Transverse colon (tissue), 4 donors: Measurements from ENCODE around the gene CAMTA1. TPM values are rescaled to one million over a fixed set of nuclear protein-coding genes. Genes with fewer than 3 reads are reported as not detected.

Source experiments
- DNase-seq: peaks from one replicate; pipeline ENCODE4 v3.0.0-alpha.2; 2019
- H3K27ac ChIP-seq, 4 donors: fragments of 200-600 bp; sonication (generic); 2 replicates each; pipeline ENCODE4 v1.5.1; 2016 to 2018; ENCODE audit warnings: inconsistent platforms in 4 of 4
- H3K27me3 ChIP-seq: fragments of 200-600 bp; sonication (generic); 2 replicates; pipeline ENCODE4 v1.5.1; 2017; ENCODE audit warnings: inconsistent platforms
- H3K36me3 ChIP-seq, 4 donors: fragments of 200-600 bp; sonication (generic); 2 replicates each; pipeline ENCODE4 v1.5.1; 2017 to 2019; ENCODE audit warnings: inconsistent platforms in 4 of 4
- H3K4me1 ChIP-seq, 4 donors: fragments of 200-600 bp; sonication (generic); 2 replicates each; pipeline ENCODE4 v1.5.1; 2017 to 2020; ENCODE audit warnings: inconsistent platforms in 4 of 4
- H3K4me3 ChIP-seq, 4 donors: fragments of 200-600 bp; sonication (generic); 1 replicate in 1 of 4; 2 replicates in 3 of 4; pipeline versions ENCODE4 v1.5.1 to v1.6.1; 2017 to 2019; ENCODE audit warnings: inconsistent platforms in 4 of 4
- H3K9me3 ChIP-seq, 2 donors: fragments of 200-600 bp; sonication (generic); 2 replicates each; pipeline ENCODE4 v1.5.1; 2017 to 2019; ENCODE audit warnings: inconsistent platforms in 2 of 2
- CTCF ChIP-seq, 5 experiments: fragments of 200-600 bp in 3 of 5; fragments of 450-650 bp in 2 of 5; sonication (generic) in 3 of 5; IDR thresholded peaks; 1 replicate in 2 of 5; 2 replicates in 3 of 5; pipeline ENCODE4 v1.5.1; 2016 to 2017; ENCODE audit warnings: antibody characterized with exemption in 5 of 5, inconsistent platforms in 3 of 5, mild to moderate bottlenecking in 2 of 5, moderate library complexity in 1 of 5
- EP300 ChIP-seq: sonication (generic); formaldehyde crosslinking; IDR thresholded peaks from one replicate; pipeline ENCODE4 v1.6.1; 2017; ENCODE audit warnings: antibody characterized with exemption, low read depth
- POLR2A ChIP-seq: fragments of 450-650 bp; IDR thresholded peaks from one replicate; pipeline ENCODE4 v1.6.1; 2016; ENCODE audit warnings: antibody characterized with exemption, mild to moderate bottlenecking, moderate library complexity
- POLR2AphosphoS5 ChIP-seq, 3 donors: sonication (generic); formaldehyde crosslinking; IDR thresholded peaks; one replicate each; pipeline ENCODE4 v1.6.1; 2016; ENCODE audit warnings: antibody characterized with exemption in 3 of 3
- WGBS, 2 donors: methylation state at CpG; one replicate each; pipeline ENCODE4 v1.1.5; 2018; ENCODE audit warnings: low coverage in 1 of 2; 5-methylcytosine and 5-hydroxymethylcytosine counted together
- in situ Hi-C, 4 donors: fragments of 200-750 bp; cut with MboI; loops; one replicate each; pipeline versions ENCODE4 v1.15.0 to v1.15.1; 2017; ENCODE audit warnings: low sequenced_read_pairs in 3 of 4, low pct_ligation_motif_present in 1 of 4, low pct_unique_long_range_greater_than_20kb in 1 of 4
- intact Hi-C: fragments of 100-400 bp; cut with DNase I; formaldehyde crosslinking; loops from one replicate; pipeline ENCODE4 v1.15.1; 2023; ENCODE audit warnings: low total_unique reads
- total RNA-seq, 4 donors: library from RNA; depleted of rRNA; stranded (reverse); fragments of >200 nt; gene quantifications; one replicate each; pipeline ENCODE4 v1.1.0, GENCODE V29; 2016

The CAMTA1 gene
- total RNA-seq, 4 donors from 2014 or later: 93.8 to 268 (median 130) TPM

GRCh38 chr1:7568053-7568452 lies 782.8 kb downstream of the CAMTA1 start:
- H3K4me3 ChIP-seq: no peak overlapping the region
- TF ChIP-seq POLR2A (no peak), CTCF (IDR thresholded peaks at IDR 0.05) (no peak), EP300 (no peak), POLR2AphosphoS5 (IDR thresholded peaks at IDR 0.05) (no peak)
- H3K9me3 ChIP-seq: no peaks in the 10 kb centered on the region
- in situ Hi-C loops: no loop called here
- H3K27me3 ChIP-seq: no peaks in the 10 kb centered on the region
- 91 to 96% methylated on average over 4 of the region's 4 CpGs for WGBS, 2 donors
- H3K27ac ChIP-seq: no peak overlapping the region
- H3K36me3 ChIP-seq: no peaks in the 10 kb centered on the region
- intact Hi-C loops: no loop called here
- peaks cover 0 to 6% (median under 1%) of the 10 kb centered on the region in 4 donors for H3K4me1 ChIP-seq
- DNase-seq: no peak

- no peak for DNase-seq
- no peak overlapping the region for H3K4me3 ChIP-seq
- WGBS, 2 donors: 83 to 93% methylated on average over 2 of the region's 2 CpGs
- H3K27me3 ChIP-seq: no peaks in the 10 kb centered on the region
- peaks cover 0 to 11% (median 3%) of the 10 kb centered on the region in 4 donors for H3K4me1 ChIP-seq
- no peaks in the 10 kb centered on the region for H3K36me3 ChIP-seq
- no peaks in the 10 kb centered on the region for H3K9me3 ChIP-seq
- in situ Hi-C loops (no loop called here), intact Hi-C loops (no loop called here)
- no peak overlapping the region for H3K27ac ChIP-seq
- no peak for TF ChIP-seq CTCF (IDR thresholded peaks at IDR 0.05)
- TF ChIP-seq POLR2A: no peak
- no peak for TF ChIP-seq POLR2AphosphoS5 (IDR thresholded peaks at IDR 0.05)
- no peak for TF ChIP-seq EP300
These were observed 783.8 kb downstream of the CAMTA1 start for GRCh38 chr1:7568901-7569524.

DNA sequence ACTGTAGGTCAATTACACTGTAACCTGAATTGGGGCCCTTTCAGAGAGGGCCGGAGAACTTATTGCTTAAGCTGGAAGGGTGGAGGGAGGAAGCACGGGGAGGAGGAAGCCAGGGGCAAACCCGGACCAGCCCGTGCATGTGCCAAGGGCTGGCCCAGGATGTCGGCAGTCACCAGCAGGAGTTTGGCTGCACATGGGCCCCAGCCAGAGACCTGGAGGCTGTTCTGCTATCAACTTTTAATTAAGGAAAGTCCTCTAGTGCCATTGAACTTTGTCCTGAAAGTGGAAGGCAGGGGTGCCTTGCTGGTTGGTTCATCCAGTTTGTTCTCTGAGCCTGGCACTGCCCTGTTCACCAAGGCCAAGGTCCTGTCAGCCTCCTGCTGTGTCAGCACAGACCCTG lies 785.1 kb downstream of the CAMTA1 start:
- H3K27ac ChIP-seq: no peak overlapping the region
- no peak overlapping the region for H3K4me3 ChIP-seq
- DNase-seq: peak; percentile 14
- no peaks in the 10 kb centered on the region for H3K36me3 ChIP-seq
- intact Hi-C loops: no loop called here
- no peaks in the 10 kb centered on the region for H3K9me3 ChIP-seq
- 47% methylated on average over 5 of the region's 5 CpGs; no CpG with 5 or more reads in 1 of the 2 donors for WGBS, 2 donors
- H3K4me1 ChIP-seq: peaks cover 0 to 11% (median 3%) of the 10 kb centered on the region in 4 donors
- no peaks in the 10 kb centered on the region for H3K27me3 ChIP-seq
- TF ChIP-seq POLR2AphosphoS5 (IDR thresholded peaks at IDR 0.05) (no peak), POLR2A (no peak), EP300 (no peak), CTCF (IDR thresholded peaks at IDR 0.05) (no peak)
- in situ Hi-C loops: no loop called here

GRCh38 chr1:7572654-7573152 lies 787.4 kb downstream of the CAMTA1 start:
- peak overlapping the region in 2 of 4 donors; percentile 28 to 39 for H3K27ac ChIP-seq

More at GRCh38 chr1:7572654-7573152, 787.4 kb downstream of the CAMTA1 start:
- no peak for TF ChIP-seq EP300
- no peak for TF ChIP-seq POLR2AphosphoS5 (IDR thresholded peaks at IDR 0.05)
- TF ChIP-seq POLR2A: no peak
- DNase-seq: peak; percentile 72
- 30 to 33% methylated on average over 2 to 5 of the region's 5 CpGs for WGBS, 2 donors
- Histone ChIP-seq H3K27me3 (no peaks in the 10 kb centered on the region), H3K4me3 (no peak overlapping the region), H3K9me3 (no peaks in the 10 kb centered on the region), H3K4me1 (peaks cover 0 to 11% (median 3%) of the 10 kb centered on the region in 4 donors), H3K36me3 (no peaks in the 10 kb centered on the region)
- in situ Hi-C loops (no loop called here), intact Hi-C loops (no loop called here)
